GM21786 (cell line): ENCODE results near the gene FAM234A.
"Not testable (repeated sequence)": the region's sequence is repeated elsewhere in the genome, so short reads cannot be mapped to it uniquely, and the experiment has no call there.

Experiments
- ATAC-seq: cut with Tn5 transposase; IDR thresholded peaks from one replicate; pipeline ENCODE4 v1.9.1; 2021; ENCODE audit not compliant: unreplicated experiment

FAM234A gene

DNA sequence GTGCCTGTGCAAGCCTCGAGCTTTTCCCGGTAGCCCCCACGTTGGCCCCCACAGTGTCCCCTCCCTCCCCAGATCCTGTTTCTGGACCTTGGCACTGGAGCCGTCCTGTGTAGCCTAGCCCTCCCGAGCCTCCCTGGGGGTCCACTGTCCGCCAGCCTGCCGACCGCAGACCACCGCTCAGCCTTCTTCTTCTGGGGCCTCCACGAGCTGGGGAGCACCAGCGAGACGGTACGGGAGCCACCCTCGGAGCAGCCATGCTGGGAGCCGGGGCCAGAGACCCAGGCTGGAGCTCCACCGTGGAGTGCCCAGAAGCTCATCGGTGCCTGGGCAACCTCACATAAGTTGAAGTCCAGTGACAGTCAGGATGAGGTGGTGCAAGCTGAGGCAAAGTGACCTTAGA is 29.3 kb downstream of the FAM234A start:
- ATAC-seq, result no peak

GRCh38 chr16:264440-264951 is 29.9 kb downstream of the FAM234A start:
- no peak for ATAC-seq

GRCh38 chr16:265002-265529 is 30.4 kb downstream of the FAM234A start:
- ATAC-seq, result no peak

- no peak for ATAC-seq
These were observed 31.1 kb downstream of the FAM234A start for GRCh38 chr16:265711-266110.

DNA sequence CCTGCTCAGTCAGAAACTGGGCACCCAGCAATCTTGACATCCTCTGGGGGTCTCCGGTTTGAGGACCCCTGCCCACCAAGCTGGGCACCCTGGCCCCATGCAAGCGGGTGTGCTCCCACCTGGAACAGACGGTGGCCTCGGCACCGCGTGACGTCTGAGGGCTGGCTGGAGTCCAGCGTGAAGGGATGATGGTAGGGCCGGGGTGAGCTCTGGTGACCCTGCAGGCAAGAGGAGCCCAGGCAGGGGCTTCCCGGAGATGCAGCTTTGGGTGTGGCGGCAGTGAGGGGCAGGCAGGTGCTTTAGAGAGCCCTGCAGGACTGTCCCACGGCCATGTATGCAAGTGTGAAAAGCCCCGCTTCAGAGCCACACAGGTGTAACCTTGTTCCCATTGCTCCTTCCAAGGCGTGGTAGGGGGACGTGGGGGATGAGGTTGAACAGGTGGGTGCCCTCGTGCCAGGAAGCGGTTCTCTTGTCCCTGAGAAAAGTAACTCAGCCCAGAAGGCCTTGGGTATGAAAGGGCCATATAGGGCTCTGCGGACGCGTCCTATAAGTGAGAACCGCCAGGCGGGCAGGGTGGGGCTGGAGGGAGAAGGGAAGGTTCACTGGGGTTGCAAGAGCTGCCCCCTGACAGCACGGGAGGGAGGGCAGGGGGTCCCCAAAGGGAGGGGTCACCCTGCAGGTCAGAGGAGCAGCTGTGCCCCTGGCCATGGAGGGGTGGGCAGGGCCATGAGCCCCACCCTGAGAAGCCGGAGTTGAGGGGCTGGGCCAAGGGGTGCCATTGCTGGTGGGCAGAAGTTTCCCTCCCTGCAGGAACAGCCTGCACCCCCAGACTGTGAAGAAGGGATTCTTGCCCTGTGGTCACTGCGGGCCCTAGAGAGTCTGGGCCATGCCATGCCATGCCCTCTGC is 31.9 kb downstream of the FAM234A start:
- ATAC-seq, result no peak

- ATAC-seq, result not testable (repeated sequence)
These were observed 32.9 kb downstream of the FAM234A start for GRCh38 chr16:267562-267961.

DNA sequence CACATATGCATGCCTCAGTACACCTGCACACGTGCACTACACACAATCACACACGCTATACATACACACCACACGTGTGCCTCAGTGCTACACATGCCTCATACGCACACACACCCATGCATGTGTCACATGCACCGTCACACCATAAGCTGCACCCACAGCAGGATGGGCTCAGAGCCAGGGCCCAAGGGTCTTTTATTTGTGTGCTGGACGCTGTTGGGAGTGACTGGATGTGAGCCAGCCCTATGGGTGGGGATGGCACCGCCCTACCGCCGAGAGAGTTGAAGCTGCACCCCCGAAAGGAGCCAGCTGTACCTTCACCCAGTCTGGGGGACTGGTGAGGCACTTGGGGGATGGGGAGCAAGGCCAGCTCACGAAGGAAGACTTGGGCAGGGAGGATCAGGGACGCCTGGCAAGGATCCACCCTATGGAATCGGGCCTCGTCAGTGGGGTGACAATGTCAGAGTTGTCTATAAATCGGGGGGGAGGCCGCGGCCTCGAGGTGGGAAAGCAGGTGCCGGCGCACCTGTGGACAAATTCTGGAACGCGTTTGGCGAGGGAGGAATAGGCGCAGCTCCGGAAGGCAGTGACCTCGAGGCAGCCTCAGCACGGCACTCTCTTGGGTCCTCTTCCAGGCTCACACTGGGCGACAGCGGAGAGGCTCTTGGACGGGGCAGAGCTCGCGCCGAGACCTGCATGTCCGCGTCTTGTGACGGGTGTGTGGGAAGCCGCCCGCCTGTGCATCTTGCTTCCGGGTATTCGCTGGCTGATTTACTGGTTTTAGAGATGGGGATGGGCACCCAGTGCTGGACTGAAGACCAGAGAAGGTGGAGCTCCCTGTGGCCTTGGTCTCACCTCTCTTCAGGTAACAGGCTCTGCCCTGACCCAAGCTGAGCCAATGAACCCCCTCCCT is 33.8 kb downstream of the FAM234A start:
- ATAC-seq, result no peak

DNA sequence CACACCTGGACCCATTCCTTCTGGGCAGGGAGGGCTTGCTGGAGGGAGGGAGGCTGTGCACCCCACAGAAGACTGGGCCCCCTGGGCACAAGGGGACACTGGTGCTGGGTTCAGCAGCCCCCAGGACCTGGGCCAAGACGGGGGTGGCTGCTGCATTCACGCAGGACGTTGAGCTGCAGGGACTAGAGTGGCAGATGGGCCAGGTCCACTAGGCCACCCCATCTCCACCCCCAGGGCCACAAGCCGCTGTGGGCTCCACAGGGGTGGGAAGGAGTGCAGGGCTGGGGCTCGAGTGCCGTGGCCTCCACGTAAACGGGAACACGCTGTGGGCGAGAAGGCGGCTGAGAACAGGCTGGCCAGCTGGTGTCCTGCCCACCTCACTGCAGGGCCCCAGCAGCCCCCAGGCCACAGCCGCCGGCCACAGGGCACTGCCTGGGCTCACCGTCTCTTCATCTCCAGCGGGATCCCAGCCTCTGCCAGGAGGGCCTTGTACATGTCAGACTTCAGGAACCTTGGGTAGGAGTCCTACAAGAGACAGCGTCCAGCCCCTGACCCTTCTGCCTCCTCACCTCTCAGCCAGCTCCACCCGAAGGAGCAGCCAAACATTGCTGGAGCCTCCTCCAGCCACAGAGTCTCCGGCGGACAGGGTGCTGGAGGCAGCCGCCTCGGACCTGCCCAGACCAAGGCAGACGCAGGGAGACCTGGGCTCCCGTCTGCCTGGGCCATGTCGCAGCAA is 34.6 kb downstream of the FAM234A start:
- ATAC-seq, result no peak

DNA sequence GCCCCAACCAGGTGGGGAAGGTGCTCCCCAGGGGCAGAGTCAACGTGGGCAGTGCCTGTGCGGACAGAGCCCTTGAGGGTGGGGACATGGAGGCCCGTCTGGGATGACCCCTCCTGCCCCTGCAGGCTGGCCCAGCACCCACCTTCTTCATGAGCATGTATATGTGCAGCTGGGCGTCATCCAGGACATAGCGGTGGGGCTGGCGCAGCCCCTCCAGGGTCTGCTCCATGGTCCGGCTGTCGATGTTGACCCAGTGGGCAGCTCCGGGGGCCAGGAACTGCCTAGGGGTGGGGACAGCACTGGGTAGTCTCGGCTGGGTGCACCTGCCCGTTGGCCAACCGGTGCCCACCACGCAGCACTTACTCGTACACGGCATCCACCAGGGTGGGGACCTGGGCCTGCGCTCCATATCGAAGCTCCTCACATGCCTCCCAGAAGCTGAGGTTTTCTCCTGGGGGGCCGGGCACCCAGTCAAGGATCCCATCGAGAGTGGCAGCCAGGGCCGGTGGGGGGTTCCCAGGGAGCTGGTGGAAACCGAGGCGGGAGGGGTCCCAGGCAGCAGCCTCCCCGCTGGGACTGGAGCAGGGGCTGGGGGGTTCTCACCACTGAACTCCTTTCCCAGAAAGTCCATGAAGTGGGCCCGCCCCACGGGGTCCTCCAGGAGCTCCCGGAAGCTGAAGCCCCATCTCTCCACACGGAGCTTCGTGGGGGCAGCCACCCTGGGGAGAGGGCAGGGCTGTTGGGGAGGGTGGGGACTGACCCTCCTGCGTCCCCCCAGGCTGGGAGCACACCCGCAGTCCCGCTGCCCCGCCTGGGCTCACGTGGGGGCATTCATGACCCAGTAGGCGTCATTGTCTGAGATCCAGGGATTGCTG is 36.0 kb downstream of the FAM234A start:
- ATAC-seq, result no peak

- ATAC-seq, result no peak
These were observed 38.3 kb downstream of the FAM234A start for GRCh38 chr16:272633-273546.

DNA sequence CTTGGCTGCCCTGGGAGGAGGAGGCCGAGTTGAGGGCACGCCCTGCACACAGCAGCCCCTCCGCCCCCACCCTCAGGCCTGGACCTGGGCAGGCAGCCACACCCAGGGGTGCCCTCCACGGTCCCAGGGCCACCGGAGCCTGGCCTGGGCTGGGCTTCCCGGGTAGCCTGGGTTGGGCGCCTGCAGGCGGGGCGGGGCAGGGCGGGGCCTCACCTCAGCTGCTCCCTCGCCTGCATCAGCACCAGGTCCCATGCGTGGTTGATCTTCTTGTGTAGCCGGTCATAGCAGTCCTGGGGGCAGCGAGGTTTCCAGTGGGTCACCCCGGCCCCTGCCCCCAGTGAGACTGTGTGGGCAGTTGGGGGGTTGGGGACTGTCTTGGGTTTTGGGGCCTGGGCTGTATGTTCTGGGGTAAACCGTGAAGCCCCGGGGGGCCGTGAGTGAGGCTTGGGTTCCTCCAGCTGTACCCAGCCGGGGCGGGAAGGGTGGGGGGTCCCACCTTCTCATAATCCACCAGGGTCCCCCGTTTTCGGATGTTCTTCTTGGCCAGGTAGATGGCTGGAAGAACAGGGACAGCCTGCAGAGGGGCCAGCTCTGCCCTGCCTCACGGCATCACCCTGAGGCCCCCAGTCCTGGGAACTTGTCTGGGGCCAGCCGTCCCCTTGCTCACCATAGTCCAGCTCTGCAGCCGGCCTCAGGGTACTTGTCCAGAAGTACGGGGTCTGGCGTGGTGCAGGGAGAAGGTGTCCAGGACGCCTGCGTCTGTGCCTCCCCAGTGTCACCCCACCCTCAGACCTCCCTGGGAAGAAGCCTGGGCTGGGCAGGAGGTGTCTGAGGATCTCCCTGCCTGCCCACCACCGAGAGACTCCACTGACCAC is 39.2 kb downstream of the FAM234A start:
- ATAC-seq, result no peak

GRCh38 chr16:275041-275641 is 40.5 kb downstream of the FAM234A start:
- ATAC-seq, result no peak

DNA sequence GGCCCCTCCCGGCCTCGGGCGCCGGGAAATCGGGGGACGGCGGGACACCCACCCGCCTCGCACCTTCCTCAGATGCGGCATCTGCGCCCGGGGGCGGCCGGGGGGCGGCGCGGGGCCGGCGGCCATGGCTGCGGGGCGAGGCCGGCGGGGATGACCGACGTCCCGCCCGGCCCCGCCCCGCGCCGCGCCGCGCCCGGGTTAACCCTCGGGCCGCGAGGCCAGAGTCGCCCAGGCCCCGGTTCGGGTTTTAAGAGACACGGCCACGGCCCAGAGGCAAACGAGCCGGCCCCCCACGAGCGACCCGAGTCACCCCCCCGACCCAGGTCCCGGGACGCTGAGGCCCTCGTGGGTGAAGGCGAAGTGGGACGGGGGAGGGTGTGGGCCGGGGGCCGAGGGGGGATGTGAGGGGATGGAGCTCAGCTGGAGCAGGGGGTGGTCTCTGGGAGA is 41.2 kb downstream of the FAM234A start, which contains the start of gene RGS11:
TSS of gene RGS11 (minus strand) at position 159 of the 447 bp plus-strand sequence. CDS start at position 126, 33 bp downstream.
- ATAC-seq, result no peak

- no peak for ATAC-seq
These were observed 41.9 kb downstream of the FAM234A start for GRCh38 chr16:276426-277077.

DNA sequence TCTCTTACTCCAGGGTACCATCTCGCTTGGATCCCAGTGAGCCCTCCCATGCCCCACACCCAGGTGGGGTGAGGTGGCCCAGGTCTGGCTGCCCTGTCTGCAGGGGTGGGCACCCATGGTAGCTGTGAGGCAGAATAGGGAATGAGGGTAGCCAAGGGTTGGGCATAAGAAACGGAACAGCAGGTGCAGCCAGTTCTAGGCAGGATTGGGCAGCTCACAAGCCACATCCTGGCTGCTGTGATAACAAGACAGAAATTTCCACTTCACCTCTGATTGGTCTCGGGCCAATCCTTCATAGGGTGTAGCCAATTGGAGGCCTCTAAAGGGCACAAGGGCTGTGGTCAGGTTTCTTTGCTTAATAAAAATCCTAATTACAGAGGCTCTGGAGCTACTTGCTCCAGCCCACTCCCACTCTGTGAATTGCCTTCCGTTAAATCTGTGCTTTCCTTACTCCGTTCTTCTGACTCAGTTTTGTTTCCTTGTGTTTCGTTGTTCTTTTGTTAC is 44.3 kb downstream of the FAM234A start:
- no peak for ATAC-seq

GRCh38 chr16:279531-279930 is 44.9 kb downstream of the FAM234A start:
- ATAC-seq, result no peak
